GM12878 (cell line): ENCODE measurements around the gene PHLDB3.

Experiments used
- EZH2 ChIP-seq: IDR thresholded peaks from 2 replicates; pipeline ENCODE4 v1.6.1; 2012; ENCODE audit warnings: low read depth, mild to moderate bottlenecking, control low read depth, inconsistent platforms, low read length, borderline replicate concordance; ENCODE audit not compliant: control insufficient read depth
- MAX ChIP-seq: IDR thresholded peaks from 2 replicates; pipeline ENCODE4 v1.6.1; 2012; ENCODE audit warnings: low read depth, low read length, improper control_type of control experiment
- ZBTB33 ChIP-seq: fragments of 450-650 bp; IDR thresholded peaks from 2 replicates; pipeline ENCODE4 v1.6.1; 2017; ENCODE audit warnings: mild to moderate bottlenecking

GRCh38 chr19:43553656-43554055, 49.1 kb upstream of the PHLDB3 start:
- TF ChIP-seq EZH2 (no peak), ZBTB33 (no peak), MAX (no peak)
